Tibial nerve (tissue), 4 donors: ENCODE measurements around the gene MLXIP. TPM values are rescaled to one million over a fixed set of nuclear protein-coding genes. Genes with fewer than 3 reads are reported as not detected.

Experiments used
- DNase-seq, 2 donors: peaks; one replicate each; pipeline ENCODE4 v3.0.0-alpha.2; 2019; ENCODE audit warnings: low spot score in 2 of 2
- H3K27ac ChIP-seq, 4 donors: fragments of 200-600 bp; sonication (generic) in 3 of 4; one replicate each; pipeline ENCODE4 v1.5.1; 2017 to 2019; ENCODE audit warnings: mild to moderate bottlenecking in 1 of 4
- H3K27me3 ChIP-seq, 2 donors: fragments of 200-600 bp; sonication (generic) in 1 of 2; one replicate each; pipeline versions ENCODE4 v1.5.1 to v1.6.0; 2017 to 2019
- H3K36me3 ChIP-seq, 3 donors: fragments of 200-600 bp; sonication (generic); one replicate each; pipeline ENCODE4 v1.5.1; 2018 to 2019
- H3K4me1 ChIP-seq, 4 donors: fragments of 200-600 bp; sonication (generic) in 3 of 4; one replicate each; pipeline ENCODE4 v1.5.1; 2017 to 2019
- H3K4me3 ChIP-seq, 4 donors: fragments of 200-600 bp; sonication (generic) in 3 of 4; one replicate each; pipeline ENCODE4 v1.5.1; 2017 to 2019; ENCODE audit warnings: mild to moderate bottlenecking in 1 of 4, moderate library complexity in 1 of 4
- H3K9me3 ChIP-seq, 4 donors: fragments of 200-600 bp; sonication (generic) in 3 of 4; one replicate each; pipeline ENCODE4 v1.5.1; 2017 to 2019
- CTCF ChIP-seq, 5 experiments: fragments of 200-600 bp in 3 of 5; fragments of 450-650 bp in 2 of 5; sonication (generic) in 3 of 5; IDR thresholded peaks; one replicate each; pipeline ENCODE4 v1.5.1; 2016 to 2019; ENCODE audit warnings: antibody characterized with exemption in 5 of 5, mild to moderate bottlenecking in 3 of 5, moderate library complexity in 2 of 5
- EP300 ChIP-seq, 2 donors: sonication (generic); formaldehyde crosslinking; IDR thresholded peaks; one replicate each; pipeline ENCODE4 v1.6.1; 2017; ENCODE audit warnings: antibody characterized with exemption in 2 of 2, mild to moderate bottlenecking in 1 of 2
- POLR2A ChIP-seq, 2 donors: fragments of 450-650 bp; IDR thresholded peaks; one replicate each; pipeline ENCODE4 v1.6.1; 2017; ENCODE audit warnings: antibody characterized with exemption in 2 of 2, mild to moderate bottlenecking in 2 of 2, moderate library complexity in 2 of 2
- WGBS, 2 donors: methylation state at CpG; one replicate each; pipeline ENCODE4 v1.1.5; 2018; 5-methylcytosine and 5-hydroxymethylcytosine counted together
- total RNA-seq, 4 donors: library from RNA; depleted of rRNA; stranded (reverse); fragments of >200 nt; gene quantifications; one replicate each; pipeline ENCODE4 v1.1.0, GENCODE V29; 2016

MLXIP gene
- total RNA-seq, 4 donors from 2014 or later: 22.1 to 57.0 (median 27.1) TPM

- Histone ChIP-seq H3K27me3 (no peaks in the 10 kb centered on the region), H3K4me3 (no peak overlapping the region), H3K36me3 (peaks cover 0 to 44% (median 15%) of the 10 kb centered on the region in 3 donors), H3K9me3 (no peaks in the 10 kb centered on the region), H3K27ac (no peak overlapping the region), H3K4me1 (no peaks in the 10 kb centered on the region)
- WGBS, 2 donors: 87 to 91% methylated on average over 20 to 21 of the region's 23 CpGs
- no peak for DNase-seq
- TF ChIP-seq CTCF (IDR thresholded peaks at IDR 0.05) (no peak), POLR2A (IDR thresholded peaks at IDR 0.05) (no peak), EP300 (IDR thresholded peaks at IDR 0.05) (no peak)
Observed at GRCh38 chr12:122145505-122146330, 67.2 kb downstream of the MLXIP start.

- Histone ChIP-seq H3K9me3 (no peaks in the 10 kb centered on the region), H3K36me3 (peaks cover 0 to 24% (median 0%) of the 10 kb centered on the region in 3 donors), H3K4me1 (no peaks in the 10 kb centered on the region), H3K27me3 (no peaks in the 10 kb centered on the region), H3K27ac (no peak overlapping the region), H3K4me3 (no peak overlapping the region)
- no peak for DNase-seq
- 84% methylated on average over 21 of the region's 21 CpGs for WGBS, 2 donors
- TF ChIP-seq CTCF (IDR thresholded peaks at IDR 0.05): no peak
- no peak for TF ChIP-seq EP300 (IDR thresholded peaks at IDR 0.05)
- TF ChIP-seq POLR2A (IDR thresholded peaks at IDR 0.05): no peak
Observed at GRCh38 chr12:122147514-122148290, 69.1 kb downstream of the MLXIP start.

- Histone ChIP-seq H3K27me3 (no peaks in the 10 kb centered on the region), H3K36me3 (peaks cover 0 to 14% (median 0%) of the 10 kb centered on the region in 3 donors), H3K27ac (no peak overlapping the region), H3K4me3 (no peak overlapping the region), H3K9me3 (no peaks in the 10 kb centered on the region), H3K4me1 (no peaks in the 10 kb centered on the region)
- WGBS, 2 donors: 58 to 65% methylated on average over 6 of the region's 6 CpGs
- TF ChIP-seq POLR2A (IDR thresholded peaks at IDR 0.05) (no peak), CTCF (IDR thresholded peaks at IDR 0.05) (no peak), EP300 (IDR thresholded peaks at IDR 0.05) (no peak)
- DNase-seq: no peak
Observed at GRCh38 chr12:122148657-122149056, 70.1 kb downstream of the MLXIP start.

- DNase-seq: no peak
- Histone ChIP-seq H3K36me3 (peaks cover 0 to 4% (median 0%) of the 10 kb centered on the region in 3 donors), H3K27me3 (no peaks in the 10 kb centered on the region), H3K4me1 (no peaks in the 10 kb centered on the region), H3K27ac (no peak overlapping the region), H3K9me3 (no peaks in the 10 kb centered on the region), H3K4me3 (no peak overlapping the region)
- WGBS, 2 donors: 66 to 70% methylated on average over 8 of the region's 8 CpGs
- no peak for TF ChIP-seq POLR2A (IDR thresholded peaks at IDR 0.05)
- no peak for TF ChIP-seq CTCF (IDR thresholded peaks at IDR 0.05)
- no peak for TF ChIP-seq EP300 (IDR thresholded peaks at IDR 0.05)
Observed at GRCh38 chr12:122150127-122150681, 71.6 kb downstream of the MLXIP start.
